ENCODE data around the gene KCNT2.

The KCNT2 gene

GRCh38 chr1:196385109-196385508, 223.1 kb downstream of the KCNT2 start:
- DNase-seq, result no peak

GRCh38 chr1:196382383-196382782, 225.9 kb downstream of the KCNT2 start:
- no peak for DNase-seq

GRCh38 chr1:196381544-196381943, 226.7 kb downstream of the KCNT2 start:
- DNase-seq, result no peak

- no peak for DNase-seq
Observed at GRCh38 chr1:196380316-196380715, 227.9 kb downstream of the KCNT2 start.

GRCh38 chr1:196377811-196378210, 230.4 kb downstream of the KCNT2 start:
- DNase-seq, result no peak

GRCh38 chr1:196376630-196377328, 231.5 kb downstream of the KCNT2 start:
- no peak for DNase-seq

- DNase-seq, result no peak
Observed at GRCh38 chr1:196373798-196374197, 234.4 kb downstream of the KCNT2 start.

GRCh38 chr1:196372896-196373536, 235.2 kb downstream of the KCNT2 start:
- DNase-seq, result no peak

- DNase-seq, result no peak
Observed at GRCh38 chr1:196367838-196368237, 240.4 kb downstream of the KCNT2 start.

GRCh38 chr1:196366817-196367495, 241.3 kb downstream of the KCNT2 start:
- no peak for DNase-seq

- no peak for DNase-seq
Observed at GRCh38 chr1:196361112-196361714, 247.0 kb downstream of the KCNT2 start.

- no peak for DNase-seq
Observed at GRCh38 chr1:196357913-196358312, 250.3 kb downstream of the KCNT2 start.

GRCh38 chr1:196355206-196355786, 252.9 kb downstream of the KCNT2 start:
- DNase-seq, result no peak

GRCh38 chr1:196344453-196344852, 263.8 kb downstream of the KCNT2 start:
- no peak for DNase-seq

- DNase-seq, result no peak
Observed at GRCh38 chr1:196324345-196324744, 283.9 kb downstream of the KCNT2 start.

- no peak for DNase-seq
Observed at GRCh38 chr1:196323869-196324268, 284.4 kb downstream of the KCNT2 start.

- no peak for DNase-seq
Observed at GRCh38 chr1:196319301-196319700, 288.9 kb downstream of the KCNT2 start.

- DNase-seq, result no peak
Observed at GRCh38 chr1:196317535-196318522, 290.4 kb downstream of the KCNT2 start.

- no peak for DNase-seq
Observed at GRCh38 chr1:196312739-196313138, 295.5 kb downstream of the KCNT2 start.

- no peak for DNase-seq
Observed at GRCh38 chr1:196309386-196309785, 298.9 kb downstream of the KCNT2 start.

- DNase-seq, result no peak
Observed at GRCh38 chr1:196308176-196308575, 300.1 kb downstream of the KCNT2 start.

- no peak for DNase-seq
Observed at GRCh38 chr1:196306421-196306820, 301.8 kb downstream of the KCNT2 start.
